Breast epithelium (tissue), 4 donors: ENCODE results near the gene SKOR1. TPM values are rescaled to one million over a fixed set of nuclear protein-coding genes. Genes with fewer than 3 reads are reported as not detected.

ENCODE experiments used
- DNase-seq, 2 donors: peaks; one replicate each; pipeline ENCODE4 v3.0.0-alpha.2; 2019; ENCODE audit warnings: low spot score in 2 of 2
- H3K27ac ChIP-seq, 2 donors: fragments of 200-600 bp; sonication (generic) in 1 of 2; one replicate each; pipeline ENCODE4 v1.5.1; 2016 to 2019; ENCODE audit warnings: mild to moderate bottlenecking in 1 of 2
- H3K27me3 ChIP-seq, 2 donors: fragments of 200-600 bp; sonication (generic) in 1 of 2; one replicate each; pipeline versions ENCODE4 v1.5.1 to v1.6.0; 2017 to 2019; ENCODE audit warnings: control low read depth in 1 of 2, mild to moderate bottlenecking in 1 of 2
- H3K36me3 ChIP-seq: fragments of 200-600 bp; one replicate; pipeline ENCODE4 v1.5.1; 2019
- H3K4me1 ChIP-seq, 2 donors: fragments of 200-600 bp; sonication (generic); one replicate each; pipeline ENCODE4 v1.5.1; 2016 to 2019; ENCODE audit warnings: control low read depth in 1 of 2
- H3K4me3 ChIP-seq, 3 donors: fragments of 200-600 bp; sonication (generic); 1 replicate in 2 of 3; 2 replicates in 1 of 3; pipeline ENCODE4 v1.5.1; 2016 to 2019; ENCODE audit warnings: mild to moderate bottlenecking in 3 of 3, moderate library complexity in 2 of 3
- H3K9me3 ChIP-seq, 2 donors: fragments of 200-600 bp; sonication (generic) in 1 of 2; one replicate each; pipeline ENCODE4 v1.5.1; 2016 to 2019; ENCODE audit warnings: control low read depth in 1 of 2
- CTCF ChIP-seq, 3 donors: fragments of 450-650 bp; IDR thresholded peaks; one replicate each; pipeline ENCODE4 v1.5.1; 2016 to 2017; ENCODE audit warnings: antibody characterized with exemption in 3 of 3, mild to moderate bottlenecking in 3 of 3, moderate library complexity in 3 of 3
- POLR2A ChIP-seq: fragments of 450-650 bp; IDR thresholded peaks from one replicate; pipeline ENCODE4 v1.6.1; 2016; ENCODE audit warnings: antibody characterized with exemption, mild to moderate bottlenecking, moderate library complexity
- POLR2AphosphoS5 ChIP-seq, 3 donors: sonication (generic); formaldehyde crosslinking; IDR thresholded peaks; one replicate each; pipeline ENCODE4 v1.6.1; 2017; ENCODE audit warnings: antibody characterized with exemption in 3 of 3
- intact Hi-C: fragments of 100-400 bp; cut with DNase I; formaldehyde crosslinking; loops from one replicate; pipeline ENCODE4 v1.15.1; 2023; ENCODE audit warnings: low total_unique reads
- total RNA-seq, 3 donors: library from RNA; depleted of rRNA; stranded (reverse); fragments of >200 nt; gene quantifications; one replicate each; pipeline ENCODE4 v1.1.0, GENCODE V29; 2016

Gene SKOR1
- total RNA-seq, 3 donors from 2014 or later: 0.98 to 1.8 (median 1.1) TPM

GRCh38 chr15:67849538-67849937 is 24.2 kb downstream of the SKOR1 start:
- no peak for TF ChIP-seq POLR2AphosphoS5 (IDR thresholded peaks at IDR 0.05)
- TF ChIP-seq POLR2A: no peak
- TF ChIP-seq CTCF (IDR thresholded peaks at IDR 0.05): no peak
- no peak for DNase-seq
- H3K27me3 ChIP-seq: no peaks in the 10 kb centered on the region
- H3K4me3 ChIP-seq: no peak overlapping the region
- no peak overlapping the region for H3K27ac ChIP-seq
- no peaks in the 10 kb centered on the region for H3K9me3 ChIP-seq
- H3K36me3 ChIP-seq: no peaks in the 10 kb centered on the region
- no peaks in the 10 kb centered on the region for H3K4me1 ChIP-seq
- intact Hi-C loops: no loop called here

GRCh38 chr15:67850336-67850735 is 25.0 kb downstream of the SKOR1 start:
- no peak overlapping the region for H3K4me3 ChIP-seq
- H3K27ac ChIP-seq: no peak overlapping the region
- no peaks in the 10 kb centered on the region for H3K36me3 ChIP-seq
- no peaks in the 10 kb centered on the region for H3K9me3 ChIP-seq
- no peaks in the 10 kb centered on the region for H3K27me3 ChIP-seq
- no peak for DNase-seq
- no peaks in the 10 kb centered on the region for H3K4me1 ChIP-seq
- no peak for TF ChIP-seq CTCF (IDR thresholded peaks at IDR 0.05)
- intact Hi-C loops: no loop called here

GRCh38 chr15:67850994-67851571 is 25.8 kb downstream of the SKOR1 start:
- no peak for DNase-seq

GRCh38 chr15:67852418-67852817 is 27.1 kb downstream of the SKOR1 start:
- no peak overlapping the region for H3K4me3 ChIP-seq
- H3K4me1 ChIP-seq: no peaks in the 10 kb centered on the region
- no peaks in the 10 kb centered on the region for H3K27me3 ChIP-seq
- intact Hi-C loops: no loop called here
- no peaks in the 10 kb centered on the region for H3K36me3 ChIP-seq
- DNase-seq: no peak
- no peaks in the 10 kb centered on the region for H3K9me3 ChIP-seq
- no peak for TF ChIP-seq POLR2A
- no peak for TF ChIP-seq CTCF (IDR thresholded peaks at IDR 0.05)
- TF ChIP-seq POLR2AphosphoS5 (IDR thresholded peaks at IDR 0.05): no peak
- H3K27ac ChIP-seq: no peak overlapping the region

More at GRCh38 chr15:67850994-67851571, 25.8 kb downstream of the SKOR1 start:
- Histone ChIP-seq H3K9me3 (no peaks in the 10 kb centered on the region), H3K4me3 (no peak overlapping the region), H3K4me1 (no peaks in the 10 kb centered on the region), H3K27me3 (no peaks in the 10 kb centered on the region), H3K27ac (no peak overlapping the region), H3K36me3 (no peaks in the 10 kb centered on the region)
- no peak for TF ChIP-seq CTCF (IDR thresholded peaks at IDR 0.05)
- TF ChIP-seq POLR2A: no peak
- no peak for TF ChIP-seq POLR2AphosphoS5 (IDR thresholded peaks at IDR 0.05)
- intact Hi-C loops: no loop called here

- intact Hi-C loops: no loop called here
Observed at GRCh38 chr15:67853454-67853853, 28.1 kb downstream of the SKOR1 start.

More at GRCh38 chr15:67853454-67853853, 28.1 kb downstream of the SKOR1 start:
- DNase-seq: no peak
- Histone ChIP-seq H3K4me3 (no peak overlapping the region), H3K9me3 (no peaks in the 10 kb centered on the region), H3K27me3 (no peaks in the 10 kb centered on the region), H3K4me1 (no peaks in the 10 kb centered on the region), H3K36me3 (no peaks in the 10 kb centered on the region), H3K27ac (no peak overlapping the region)
- no peak for TF ChIP-seq POLR2AphosphoS5 (IDR thresholded peaks at IDR 0.05)
- TF ChIP-seq CTCF (IDR thresholded peaks at IDR 0.05): no peak
- no peak for TF ChIP-seq POLR2A
